Suppressor macrophage (primary cell): ENCODE results near the gene SRD5A3.
"Not testable (repeated sequence)": the region's sequence is repeated elsewhere in the genome, so short reads cannot be mapped to it uniquely, and the experiment has no call there.

Experiments
- DNase-seq, 4 experiments: peaks; one replicate each; pipeline ENCODE4 v3.0.0-alpha.2; 2020 to 2022

The SRD5A3 gene

DNA sequence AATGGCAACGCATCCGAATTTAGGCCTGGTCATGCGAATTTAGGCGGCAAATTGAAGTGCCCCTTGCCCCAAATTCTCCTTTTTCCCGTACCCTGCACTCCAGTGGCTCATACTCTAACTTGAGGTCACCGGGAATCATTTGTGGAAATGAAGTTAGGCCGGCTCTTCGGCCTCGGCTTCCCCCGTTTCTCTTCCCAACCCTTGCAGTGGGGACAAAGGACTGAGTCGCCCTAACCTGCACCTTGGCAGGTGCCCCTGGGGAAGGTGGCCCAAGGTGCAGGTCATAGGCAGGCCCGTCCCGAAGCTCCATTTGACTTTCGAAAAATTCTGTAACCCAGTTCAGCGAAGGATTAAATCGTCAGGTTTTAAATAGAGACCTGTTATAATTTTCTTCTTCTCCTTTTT is 811 bp downstream of the SRD5A3 start:
- DNase-seq, result no peak

GRCh38 chr4:55347610-55348228 is 1.7 kb downstream of the SRD5A3 start:
- DNase-seq, result peak in 3 of 4 experiments; percentile 11 to 58 (median 57)

DNA sequence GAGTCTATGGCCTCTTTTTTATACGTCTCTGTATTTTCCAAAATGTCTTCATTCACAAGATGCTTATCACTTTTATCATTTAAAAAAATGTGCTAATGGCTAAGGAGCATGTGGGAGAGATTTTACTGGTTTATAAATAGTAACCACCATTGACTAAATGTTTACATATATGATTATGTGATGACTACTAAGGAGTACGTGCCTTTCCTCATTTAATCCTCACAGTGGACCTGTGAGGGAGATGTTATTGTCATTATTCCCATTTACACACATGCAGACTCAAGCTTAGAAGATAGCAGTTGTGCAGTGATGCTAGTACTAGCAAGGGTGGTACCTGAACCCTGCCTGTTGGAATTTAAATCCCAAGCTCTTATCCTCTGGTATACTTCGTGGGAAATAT is 2.4 kb downstream of the SRD5A3 start:
- no peak for DNase-seq

- DNase-seq, result peak in 1 of 4 experiments; percentile 30
Observed at GRCh38 chr4:55350870-55351269, 4.8 kb downstream of the SRD5A3 start.

GRCh38 chr4:55351824-55352223 is 5.8 kb downstream of the SRD5A3 start:
- no peak for DNase-seq

GRCh38 chr4:55352726-55353125 is 6.7 kb downstream of the SRD5A3 start:
- DNase-seq, result peak; percentile 40 to 69 (median 58)

- not testable (repeated sequence) for DNase-seq
Observed at GRCh38 chr4:55353228-55353747, 7.2 kb downstream of the SRD5A3 start.

DNA sequence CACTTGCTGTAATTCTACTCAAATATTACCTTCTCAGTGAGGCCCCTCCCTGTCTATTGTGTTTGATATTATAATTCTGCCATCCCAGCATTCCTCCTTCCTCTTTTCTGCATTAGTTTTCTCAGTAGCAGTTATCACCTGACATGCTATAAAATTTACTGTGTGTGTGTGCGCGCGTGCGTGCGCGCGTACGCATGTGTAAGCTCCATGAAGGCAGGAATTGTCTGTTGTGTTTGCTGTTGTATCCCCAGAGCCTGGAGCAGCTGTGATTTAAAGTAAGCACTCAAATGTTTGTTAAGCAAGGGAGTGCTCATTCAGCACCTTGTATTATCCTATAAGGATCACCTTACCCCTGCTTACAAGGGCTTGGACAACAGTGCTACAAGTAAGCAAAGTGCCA is 8.6 kb downstream of the SRD5A3 start:
- no peak for DNase-seq

DNA sequence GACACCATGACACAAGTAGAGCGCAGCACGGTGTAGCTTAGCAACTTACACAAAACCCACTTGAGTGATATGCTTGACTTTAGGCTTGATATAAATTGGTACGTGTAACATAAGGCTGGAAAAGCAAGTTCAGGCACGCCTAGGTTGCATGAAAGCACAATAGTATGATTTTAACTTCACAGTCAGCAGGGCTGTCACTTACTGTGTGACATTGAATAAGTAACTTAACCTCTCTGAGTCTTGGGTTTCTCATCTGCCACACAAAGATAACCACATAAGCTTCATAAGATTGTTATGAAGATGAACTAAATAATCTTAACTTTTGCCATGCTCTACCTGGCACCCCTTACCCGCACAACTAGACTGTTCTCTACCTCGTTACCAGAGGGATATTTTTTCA is 9.5 kb downstream of the SRD5A3 start:
- DNase-seq, result no peak

- DNase-seq, result peak in 2 of 4 experiments; percentile 9 to 17
Observed at GRCh38 chr4:55356991-55357461, 11.0 kb downstream of the SRD5A3 start.

DNA sequence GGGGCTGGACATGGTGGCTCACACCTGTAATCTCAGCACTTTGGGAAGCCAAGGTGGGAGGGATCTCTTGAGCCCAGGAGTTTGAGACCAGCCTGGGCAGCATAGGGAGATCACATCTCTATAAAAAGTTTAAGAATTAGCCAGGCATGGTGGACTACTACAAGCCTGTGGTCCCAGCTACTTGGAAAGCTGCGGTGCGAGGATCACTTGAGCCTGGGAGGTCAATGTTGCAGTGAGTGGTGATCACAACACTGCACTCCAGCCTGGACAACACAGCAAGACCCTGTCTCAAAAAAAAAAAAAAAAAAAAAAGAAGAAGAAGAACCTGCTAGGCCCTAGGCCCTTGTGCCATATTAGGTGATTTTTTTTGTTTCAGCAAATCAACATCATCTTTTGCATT is 12.2 kb downstream of the SRD5A3 start:
- no peak for DNase-seq

- peak; percentile 56 to 89 (median 70) for DNase-seq
Observed at GRCh38 chr4:55358668-55359067, 12.6 kb downstream of the SRD5A3 start.

DNA sequence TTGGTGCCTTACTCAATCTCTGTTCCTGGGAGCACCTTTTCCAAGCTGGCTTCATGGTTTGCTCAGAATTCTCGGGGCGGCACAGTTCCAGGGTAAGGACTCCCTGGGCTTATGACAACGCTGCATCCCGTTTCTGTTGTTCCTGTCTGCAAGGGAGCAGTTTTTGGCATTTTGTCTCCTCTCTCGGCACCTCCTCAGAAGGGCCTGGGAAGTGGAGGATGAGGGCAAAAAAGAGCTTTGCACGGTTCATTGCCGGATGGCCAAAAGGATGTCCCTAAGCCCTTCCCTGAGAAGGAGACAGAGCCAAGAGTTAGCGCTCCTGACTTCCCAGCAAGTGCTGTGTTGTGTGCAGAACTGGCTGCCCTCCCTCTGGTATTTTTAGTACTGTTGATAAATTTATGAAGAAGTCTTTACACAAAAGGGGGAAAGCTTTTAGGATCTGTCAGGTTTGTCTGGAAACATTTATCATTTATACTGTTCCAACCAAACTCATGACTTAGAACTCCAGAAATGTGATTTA is 13.4 kb downstream of the SRD5A3 start:
- DNase-seq, result no peak

- DNase-seq, result not testable (repeated sequence)
Observed at GRCh38 chr4:55362938-55363337, 16.9 kb downstream of the SRD5A3 start.

GRCh38 chr4:55363691-55364351 is 17.8 kb downstream of the SRD5A3 start:
- DNase-seq, result no peak

GRCh38 chr4:55364691-55365344 is 18.8 kb downstream of the SRD5A3 start:
- DNase-seq, result no peak

DNA sequence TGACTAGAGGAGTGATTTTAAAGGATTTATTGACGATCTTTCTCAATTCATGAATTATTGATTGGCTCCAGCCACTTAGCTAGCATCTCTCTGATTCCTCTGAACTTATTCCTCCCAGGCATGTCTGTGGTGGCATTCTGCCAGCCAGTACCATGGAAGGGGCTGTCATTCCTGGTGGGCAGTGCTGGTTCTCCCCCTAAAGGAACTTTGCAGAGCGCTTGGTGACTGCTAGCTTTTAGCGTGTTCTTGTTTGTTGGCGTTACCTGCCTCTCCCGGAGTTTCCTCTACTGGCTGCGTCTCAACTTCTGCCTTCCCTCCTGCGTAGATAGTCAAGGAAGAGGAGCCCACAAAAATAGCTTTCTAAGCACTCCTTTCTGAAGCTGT is 19.3 kb downstream of the SRD5A3 start:
- no peak for DNase-seq

GRCh38 chr4:55366621-55367020 is 20.6 kb downstream of the SRD5A3 start:
- no peak for DNase-seq

GRCh38 chr4:55367084-55367722 is 21.2 kb downstream of the SRD5A3 start:
- no peak for DNase-seq

GRCh38 chr4:55369968-55370367 is 23.9 kb downstream of the SRD5A3 start:
- DNase-seq, result no peak

DNA sequence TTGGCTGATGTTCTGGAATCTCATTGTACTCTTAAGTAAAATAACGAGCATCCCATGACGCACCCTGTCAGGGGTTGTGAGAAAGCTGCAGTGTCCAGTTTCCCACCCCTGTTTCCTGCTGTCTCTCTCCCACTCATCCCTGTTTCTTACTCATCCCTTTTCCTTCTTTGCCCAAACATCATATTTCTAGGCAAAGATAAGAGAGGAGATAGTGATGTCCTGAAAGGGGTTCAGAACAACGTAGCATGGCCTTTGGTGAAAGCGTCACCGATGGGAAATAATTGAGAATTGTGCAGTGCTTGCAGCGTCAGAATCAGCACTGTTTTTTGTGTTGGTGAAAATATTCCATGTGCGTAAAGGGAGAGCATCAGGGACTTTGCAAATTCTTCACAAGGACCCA is 26.2 kb downstream of the SRD5A3 start:
- DNase-seq, result no peak

- DNase-seq, result no peak
Observed at GRCh38 chr4:55373461-55373860, 27.4 kb downstream of the SRD5A3 start.

DNA sequence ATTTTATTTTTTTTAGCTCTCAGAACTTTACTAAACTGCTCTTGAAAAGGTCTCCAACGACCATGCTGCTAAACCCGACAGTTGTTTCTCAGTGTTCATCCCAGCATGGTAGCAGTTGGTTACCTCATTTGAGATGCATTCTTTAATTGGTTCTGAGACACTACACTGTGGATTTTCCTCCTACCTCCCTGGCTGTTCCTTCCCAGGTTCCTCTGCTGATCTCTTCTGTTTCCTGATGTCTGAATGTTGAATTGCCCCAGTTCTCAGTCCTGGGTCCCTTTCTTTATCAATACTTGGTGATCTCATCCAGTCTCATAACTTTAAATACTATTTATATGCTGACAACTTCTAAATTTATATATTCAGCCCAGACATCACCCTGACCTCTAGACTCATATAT is 30.7 kb downstream of the SRD5A3 start:
- no peak for DNase-seq
